ENCODE results near the gene FABP1. TPM values are rescaled to one million over a fixed set of nuclear protein-coding genes. Genes with fewer than 3 reads are reported as not detected.

The FABP1 gene
- total RNA-seq, 1 experiment from 2014 or later: not detected

- H3K27me3 ChIP-seq (replicated peaks): 0 out of 2 replicates have a peak, but pooled peaks cover under 1% of the 10 kb centered on the region
- no peak overlapping the region for H3K4me3 ChIP-seq
- H3K36me3 ChIP-seq: no peaks in the 10 kb centered on the region
- no peaks in the 10 kb centered on the region; the same call in 1 of the 2 replicates for H3K9me3 ChIP-seq (replicated peaks)
- no peak for DNase-seq (ENCODE audit: low read depth in 1 of 2, low spot score in 2 of 2)
- 0 out of 2 replicates have a peak, but pooled peaks cover 4% of the 10 kb centered on the region for H3K4me1 ChIP-seq (replicated peaks)
- no peak overlapping the region for H3K27ac ChIP-seq
Observed at GRCh38 chr2:88074854-88075292, 53.0 kb downstream of the FABP1 start.

- Histone ChIP-seq H3K4me1 (replicated peaks) (0 out of 2 replicates have a peak, but pooled peaks cover 4% of the 10 kb centered on the region), H3K9me3 (replicated peaks) (no peaks in the 10 kb centered on the region; the same call in 1 of the 2 replicates), H3K36me3 (no peaks in the 10 kb centered on the region), H3K4me3 (no peak overlapping the region), H3K27ac (no peak overlapping the region), H3K27me3 (replicated peaks) (peaks cover 2% of the 10 kb centered on the region; the same call in 1 of the 2 replicates)
- no peak for DNase-seq (ENCODE audit: low read depth in 1 of 2, low spot score in 2 of 2)
Observed at GRCh38 chr2:88074150-88074549, 53.7 kb downstream of the FABP1 start.

Other genes with a start within 250 kb of the FABP1 start
- gene RNU2-63P, start 111.5 kb downstream of the FABP1 start, total RNA-seq (2014; rRNA removed; shearing (Covaris generic)): 34.9 TPM in 1 of 2 replicates, not detected in the other
- 52.3 and 62.7 TPM in 2 replicates for gene KRCC1, start 72.3 kb downstream of the FABP1 start, total RNA-seq (2014; rRNA removed; shearing (Covaris generic))
- gene SMYD1, start 60.2 kb downstream of the FABP1 start, total RNA-seq (2014; rRNA removed; shearing (Covaris generic)): not detected in 2 replicates
- 9.7 and 10.6 TPM in 2 replicates for gene THNSL2, start 42.3 kb upstream of the FABP1 start, total RNA-seq (2014; rRNA removed; shearing (Covaris generic))